T47D (cell line): ENCODE results near the gene WSCD2.

Experiments used
- DNase-seq, 2 experiments: peaks; one replicate each; pipeline versions ENCODE4 v3.0.0 to v3.0.0-alpha.2; 2011 to 2012; ENCODE audit warnings: low read depth in 1 of 2, low spot score in 1 of 2
- JUND ChIP-seq: IDR thresholded peaks from 2 replicates; pipeline ENCODE4 v1.6.1; 2012; ENCODE audit warnings: low read depth
- in situ Hi-C: cut with HindIII; loops from 2 replicates; pipeline ENCODE4 v1.10.0; 2016; ENCODE audit warnings: low sequenced_read_pairs, low pct_unique_long_range_greater_than_20kb

WSCD2 gene

DNA sequence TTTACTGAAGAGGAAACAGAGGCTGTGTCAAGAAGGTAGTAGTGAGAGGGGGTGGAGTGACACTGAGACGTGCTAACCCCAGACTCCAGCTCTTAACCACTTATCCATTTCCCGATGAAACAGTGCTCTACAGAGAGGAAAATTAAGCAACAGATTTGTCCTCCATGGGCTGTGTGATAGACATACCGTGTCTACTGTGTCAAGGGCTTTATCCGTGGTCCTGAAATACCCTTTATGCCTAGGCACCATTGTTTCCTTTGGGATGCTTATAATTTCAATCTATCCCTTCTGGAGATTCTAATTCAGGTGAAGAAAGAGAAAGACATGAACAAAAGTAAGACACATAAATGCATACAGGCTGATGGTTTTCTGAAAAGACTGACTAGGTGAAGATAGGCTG, 138.4 kb downstream of the WSCD2 start:
- in situ Hi-C loops = no loop called here
- DNase-seq = no peak
- TF ChIP-seq JUND = no peak

DNA sequence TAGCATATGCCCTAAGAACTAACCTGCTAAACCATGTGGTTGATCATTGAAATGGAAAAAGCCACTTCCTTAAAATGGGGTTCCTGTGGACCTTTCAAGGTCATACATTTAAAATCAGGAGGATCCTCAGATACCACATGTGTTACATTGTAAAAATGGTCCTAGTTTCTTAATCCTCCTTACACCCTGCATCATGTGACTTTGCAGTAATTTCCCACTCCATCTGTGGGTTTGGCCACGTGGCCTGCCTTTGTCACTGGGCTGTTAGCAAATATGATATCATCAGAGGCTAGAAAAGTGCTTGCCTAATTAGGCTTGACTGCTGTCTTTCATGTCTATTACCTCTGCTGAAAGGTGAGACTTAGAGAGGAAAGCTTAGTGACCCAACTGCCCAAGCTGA, 139.3 kb downstream of the WSCD2 start:
- DNase-seq = no peak
- in situ Hi-C loops = no loop called here
- TF ChIP-seq JUND = no peak

DNA sequence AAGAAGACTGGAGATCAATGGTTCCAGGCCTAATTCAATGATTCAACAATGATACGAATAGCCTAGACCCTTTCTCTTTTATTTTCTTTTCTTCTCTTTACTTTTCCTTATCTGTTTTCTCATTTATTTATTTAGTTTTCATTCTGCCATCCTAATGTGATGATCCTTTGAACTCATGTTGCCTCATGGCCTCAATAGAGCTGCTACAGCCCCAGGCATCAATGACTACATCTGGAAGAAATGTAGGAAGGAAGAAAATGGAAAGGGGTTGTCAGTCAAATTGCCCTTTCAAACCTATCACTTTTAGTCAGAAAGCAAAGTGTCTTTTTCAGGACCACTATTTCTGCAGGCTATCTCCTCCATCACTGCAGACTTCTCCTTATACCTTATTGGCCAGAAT, 140.1 kb downstream of the WSCD2 start:
- in situ Hi-C loops = no loop called here
- no peak for DNase-seq
- no peak for TF ChIP-seq JUND

DNA sequence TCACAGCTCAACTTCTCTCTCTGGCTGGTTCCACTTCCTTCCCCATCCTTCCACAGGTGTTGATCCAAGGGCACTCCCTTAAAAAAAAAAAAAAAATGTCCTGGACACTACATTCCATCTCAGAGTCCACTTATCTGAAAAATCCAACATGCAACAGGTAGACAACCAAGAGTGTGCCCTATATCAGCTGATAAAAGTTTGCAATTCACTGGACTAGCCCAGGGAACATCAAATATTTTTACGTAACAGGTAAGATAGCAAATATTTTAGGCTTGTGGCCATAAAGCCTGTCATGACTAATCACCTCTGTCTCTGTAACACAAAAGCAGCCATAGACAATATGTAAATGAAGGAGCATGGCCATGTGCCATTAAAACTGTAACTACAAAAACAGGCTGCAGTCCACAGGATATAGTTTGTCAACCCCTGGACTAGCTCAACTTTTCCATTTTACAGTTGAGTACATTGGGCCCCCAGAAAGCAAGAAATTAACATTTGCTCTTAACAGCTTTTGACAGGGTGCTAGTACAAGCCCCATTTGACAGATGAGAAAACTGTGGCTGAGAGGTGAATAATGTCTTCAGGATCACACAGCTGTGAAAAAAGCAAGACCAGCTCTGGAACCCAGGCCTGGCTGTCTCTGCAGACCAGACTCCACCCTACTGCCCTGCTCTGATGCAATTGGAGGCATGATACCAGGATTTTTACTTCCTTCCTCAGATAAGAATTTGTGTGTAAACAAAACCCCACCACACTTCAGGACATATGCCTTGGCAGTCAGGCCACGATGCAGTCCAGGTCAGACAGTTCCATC, 141.2 kb downstream of the WSCD2 start:
- in situ Hi-C loops = no loop called here
- no peak for DNase-seq
- no peak for TF ChIP-seq JUND

DNA sequence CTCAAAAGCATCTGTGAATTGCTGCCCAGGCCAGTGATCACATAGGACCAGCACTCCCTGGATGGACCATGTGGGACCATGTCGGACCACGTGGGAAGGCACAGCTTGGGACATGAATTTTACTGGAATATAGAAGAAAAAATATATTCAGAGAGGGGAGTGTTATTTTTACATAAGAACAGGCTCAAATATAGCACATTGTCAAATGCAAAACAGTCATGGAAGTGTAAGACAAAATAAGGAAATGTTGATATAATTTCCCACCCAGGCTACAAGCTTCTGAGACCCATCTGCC, 141.7 kb downstream of the WSCD2 start:
- in situ Hi-C loops = no loop called here
- DNase-seq = no peak
- TF ChIP-seq JUND = no peak

DNA sequence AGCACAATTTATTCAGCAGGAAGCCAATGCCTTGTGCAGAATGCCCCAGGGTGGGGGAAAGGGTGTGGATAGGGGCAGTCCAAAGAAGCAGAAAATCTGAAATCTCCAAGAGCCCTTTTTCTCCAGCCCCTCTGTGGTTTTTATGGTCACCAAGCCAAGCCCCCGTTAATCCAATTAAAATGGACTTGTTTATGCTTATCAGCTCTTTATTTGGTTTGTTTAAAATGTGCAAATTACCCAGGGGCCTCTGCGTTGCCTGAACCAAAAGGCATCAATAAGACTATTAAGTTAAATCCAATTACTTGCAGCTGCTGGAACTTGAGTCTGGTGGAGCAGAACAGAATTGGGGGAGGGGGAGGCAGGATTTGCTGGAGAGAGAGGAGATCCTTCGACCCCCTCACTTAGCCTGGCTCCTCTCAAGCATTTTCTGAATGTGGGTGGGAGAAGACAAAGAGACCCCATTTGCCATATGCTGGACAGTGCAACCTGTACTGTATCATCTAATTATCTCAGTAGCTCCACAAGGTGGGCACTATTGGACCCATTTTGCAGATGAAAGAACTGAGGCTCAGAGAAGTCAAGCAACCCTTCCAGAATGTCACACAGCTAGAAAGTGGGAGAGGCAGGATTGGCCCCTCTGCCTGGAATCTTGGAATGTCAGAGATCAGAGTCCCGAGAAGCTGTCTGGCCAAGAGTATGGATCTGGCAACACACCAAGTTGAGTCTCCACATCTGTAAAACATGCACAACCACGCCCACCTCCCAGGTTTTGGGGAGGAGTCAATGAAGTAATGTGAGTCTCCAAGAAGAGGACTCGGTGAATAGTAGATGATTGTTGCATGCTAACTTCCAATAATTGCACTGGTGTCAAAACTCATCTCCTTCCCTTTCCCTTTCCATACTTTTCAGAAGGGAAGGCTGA, 143.1 kb downstream of the WSCD2 start:
- no peak for DNase-seq

DNA sequence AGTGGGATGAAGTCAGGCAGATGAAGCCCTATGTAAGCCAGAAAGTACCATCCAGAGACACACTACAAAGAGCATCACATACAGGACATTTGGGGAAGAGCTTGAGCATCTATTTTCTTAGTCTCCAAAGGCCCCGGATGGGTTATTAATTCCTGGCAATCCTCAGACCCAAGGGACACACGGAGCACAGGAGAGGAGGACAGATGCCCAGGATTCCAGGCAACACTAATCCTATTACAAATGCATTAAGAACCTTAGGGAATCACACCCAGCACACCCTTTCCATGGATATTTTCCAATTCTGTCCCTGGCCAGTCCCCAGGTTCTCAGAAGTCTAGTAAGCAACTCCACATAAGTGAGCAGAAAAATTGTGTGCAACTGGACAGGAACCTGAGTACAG, 144.1 kb downstream of the WSCD2 start:
- in situ Hi-C loops = no loop called here
- no peak for DNase-seq
- no peak for TF ChIP-seq JUND

More for the DNA sequence above, 143.1 kb downstream of the WSCD2 start:
- TF ChIP-seq JUND = no peak
- in situ Hi-C loops = no loop called here

DNA sequence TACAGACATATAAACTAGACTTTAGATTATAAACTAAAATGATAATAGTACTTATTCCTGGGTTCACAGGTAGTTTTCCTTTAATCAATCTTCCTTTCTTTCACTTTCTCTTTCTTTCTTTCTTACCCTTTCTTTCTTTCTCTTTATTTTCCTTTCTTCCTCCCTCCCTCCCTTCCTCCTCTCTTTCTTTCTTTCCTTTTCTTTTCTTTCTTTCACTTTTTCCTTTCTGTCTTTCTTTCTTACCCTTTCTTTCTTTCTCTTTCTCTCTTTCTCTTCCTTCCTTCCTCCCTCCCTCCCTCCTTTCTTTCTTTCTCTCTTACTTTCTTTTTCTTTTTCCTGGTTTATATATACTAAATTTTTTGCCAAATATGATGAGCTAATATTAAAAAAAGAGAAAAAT, 148.5 kb downstream of the WSCD2 start:
- DNase-seq = no peak
- TF ChIP-seq JUND = no peak
- in situ Hi-C loops = no loop called here

DNA sequence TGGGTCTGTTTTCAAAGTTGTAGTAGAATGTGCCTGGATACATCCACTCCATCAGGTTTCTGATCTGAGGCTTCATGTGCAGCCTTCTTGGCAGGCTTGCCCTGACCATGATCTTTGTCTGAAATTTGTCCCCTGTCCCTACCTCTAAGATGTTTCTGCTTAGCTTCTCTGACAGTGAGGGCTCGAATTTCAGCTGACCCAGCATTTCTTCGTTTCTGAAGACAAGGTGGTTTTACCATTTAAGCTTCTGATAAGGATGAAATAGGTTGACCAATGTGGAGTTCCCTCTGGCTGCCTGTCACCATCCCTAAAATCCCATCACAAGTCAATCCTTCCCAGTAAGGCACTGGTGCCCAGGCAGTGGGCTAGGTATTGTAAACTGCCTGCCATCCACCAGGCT, 153.1 kb downstream of the WSCD2 start:
- in situ Hi-C loops = no loop called here
- DNase-seq = no peak
- TF ChIP-seq JUND = no peak

DNA sequence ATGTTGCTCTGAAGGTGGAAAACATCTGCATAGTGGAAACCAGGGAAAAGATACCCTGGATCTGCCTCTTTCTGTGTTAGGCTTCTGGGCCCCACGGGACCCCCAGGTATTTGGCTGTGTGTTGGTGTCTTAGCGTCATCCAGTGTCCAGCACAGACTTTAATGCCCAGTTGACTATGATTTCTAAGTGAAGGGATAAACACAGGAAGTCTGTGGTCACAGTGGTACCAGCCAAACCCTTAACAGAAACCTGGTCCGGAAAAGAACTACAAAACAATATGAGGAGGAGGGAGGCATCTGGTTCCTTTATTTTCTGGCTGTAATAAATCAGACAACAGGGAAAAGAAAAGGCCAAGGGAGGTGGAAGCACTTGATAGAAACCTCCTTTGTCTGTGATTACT, 153.6 kb downstream of the WSCD2 start:
- no peak for TF ChIP-seq JUND
- in situ Hi-C loops = no loop called here
- no peak for DNase-seq

DNA sequence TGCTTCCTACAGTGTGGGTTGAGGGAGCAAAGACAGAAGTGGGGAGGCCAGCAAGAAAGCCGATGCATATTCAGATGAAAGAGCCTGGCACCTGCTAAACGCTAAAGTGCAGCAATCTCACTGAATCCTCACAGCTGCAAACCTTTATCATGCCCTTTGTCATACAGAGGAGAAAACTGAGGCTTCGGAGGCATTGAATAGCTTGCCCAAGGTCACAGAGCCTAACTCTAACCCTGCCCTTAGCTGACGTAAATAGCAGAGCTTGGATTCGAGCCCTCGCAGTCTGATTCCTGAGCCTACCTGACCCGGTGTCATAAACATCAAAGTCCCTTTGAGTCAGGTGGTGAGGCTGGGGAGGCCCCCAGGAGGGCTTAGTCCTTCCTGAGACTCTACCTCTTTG, 155.1 kb downstream of the WSCD2 start:
- DNase-seq = no peak
- no peak for TF ChIP-seq JUND
- in situ Hi-C loops = no loop called here

DNA sequence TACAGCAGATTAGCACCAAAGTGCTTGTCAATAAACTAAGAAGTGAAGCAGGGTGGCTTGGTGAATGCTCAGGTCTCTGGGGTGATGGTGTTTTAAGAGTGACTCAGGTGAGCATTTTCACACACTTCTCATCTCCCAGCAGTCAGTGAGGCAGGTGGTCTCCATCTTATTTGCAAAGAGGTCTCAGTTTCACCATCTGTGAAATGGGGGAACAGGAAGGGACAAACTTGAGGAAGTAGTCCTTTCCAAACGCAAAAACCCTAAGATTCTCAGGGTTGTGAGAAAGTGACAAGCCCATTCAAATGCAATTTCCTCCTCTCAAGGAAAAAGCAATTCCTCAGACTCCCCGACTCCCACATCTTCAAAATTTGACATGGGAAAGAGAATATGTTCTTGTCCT, 155.9 kb downstream of the WSCD2 start:
- TF ChIP-seq JUND = no peak
- DNase-seq = no peak
- in situ Hi-C loops = no loop called here

DNA sequence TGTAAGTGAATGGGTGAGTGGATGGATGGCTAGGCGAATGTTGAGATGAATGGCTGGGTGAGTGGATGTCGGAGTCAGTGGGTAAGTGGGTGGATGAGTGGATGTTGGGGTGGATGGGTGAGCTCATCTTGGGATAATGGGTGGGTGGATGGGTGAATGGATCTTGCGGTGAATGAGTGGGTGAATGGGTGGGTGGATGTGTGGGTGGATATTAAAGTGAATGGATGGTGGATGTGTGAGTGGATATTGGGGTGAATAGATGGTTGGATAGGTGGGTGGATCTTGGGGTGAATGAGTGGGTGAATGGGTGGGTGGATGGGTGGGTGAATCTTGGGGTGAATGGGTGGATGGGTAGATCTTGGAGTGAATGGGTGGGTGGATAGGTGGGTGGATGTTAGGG, 158.1 kb downstream of the WSCD2 start:
- no peak for TF ChIP-seq JUND
- in situ Hi-C loops = no loop called here
- no peak for DNase-seq
